Mesenteric fat pad (tissue), 1 donor: Measurements from ENCODE around the gene FAM177A1. TPM values are rescaled to one million over a fixed set of nuclear protein-coding genes. Genes with fewer than 3 reads are reported as not detected.
"Not testable (repeated sequence)": the region's sequence is repeated elsewhere in the genome, so short reads cannot be mapped to it uniquely, and the experiment has no call there.

Experiments used
- DNase-seq: peaks from one replicate; pipeline ENCODE4 v3.0.0-alpha.2; 2020; ENCODE audit warnings: low spot score
- long read RNA-seq: library from polyadenylated mRNA; unstranded; transcript quantifications from one replicate; pipeline ENCODE4 v2.0.0, GENCODE V29; 2020
- total RNA-seq: library from RNA; stranded (reverse); fragmentation: NEBNext Ultra II Directional; extraction: Animal tissue kit (Norgen Biotek cat#: 25700); gene quantifications from one replicate; pipeline ENCODE4 v1.2.1, GENCODE V29; 2021
- donor health status: DM: yes; HTN: yes; CAD: no.

FAM177A1 gene
- total RNA-seq, result 58.4 TPM
- long read RNA-seq, transcript FAM177A1-201 (5 exons, 2,927 nt), result major isoform, 24 of 54 reads
- long read RNA-seq, transcript FAM177A1-202 (6 exons, 858 nt), result minor isoform, 11 of 54 reads
- long read RNA-seq, partial matches to known transcripts, result 1 of 54 reads
- long read RNA-seq, other reads (novel, unspliced or antisense), result 17 of 54 reads

- peak; percentile 100 for DNase-seq
Measured at GRCh38 chr14:35046048-35046750, at the start of gene FAM177A1. Gene FAM177A1 (plus strand): TSS chr14:35046272. CDS start chr14:35046464, 192 bp downstream.

- DNase-seq, result no peak
Measured at GRCh38 chr14:34997762-34998161, 48.3 kb upstream of the FAM177A1 start.

- DNase-seq, result no peak
Measured at GRCh38 chr14:34999500-34999899, 46.6 kb upstream of the FAM177A1 start.

- no peak for DNase-seq
Measured at GRCh38 chr14:35001621-35002020, 44.5 kb upstream of the FAM177A1 start.

- DNase-seq, result no peak
Measured at GRCh38 chr14:35004839-35005238, 41.2 kb upstream of the FAM177A1 start.

- DNase-seq, result no peak
Measured at GRCh38 chr14:35016568-35016967, 29.5 kb upstream of the FAM177A1 start.

GRCh38 chr14:35020713-35021112 is 25.4 kb upstream of the FAM177A1 start:
- DNase-seq, result no peak

GRCh38 chr14:35028435-35028834 is 17.6 kb upstream of the FAM177A1 start:
- no peak for DNase-seq

GRCh38 chr14:35032562-35032961 is 13.5 kb upstream of the FAM177A1 start:
- no peak for DNase-seq

- DNase-seq, result no peak
Measured at GRCh38 chr14:35034440-35034833, 11.6 kb upstream of the FAM177A1 start.

- not testable (repeated sequence) for DNase-seq
Measured at GRCh38 chr14:35034944-35035554, 11.0 kb upstream of the FAM177A1 start.

- DNase-seq, result not testable (repeated sequence)
Measured at GRCh38 chr14:35038312-35038711, 7.8 kb upstream of the FAM177A1 start.

- DNase-seq, result no peak
Measured at GRCh38 chr14:35042632-35043031, 3.4 kb upstream of the FAM177A1 start.

GRCh38 chr14:35043046-35043445 is 3.0 kb upstream of the FAM177A1 start:
- DNase-seq, result no peak

- no peak for DNase-seq
Measured at GRCh38 chr14:35044939-35045797, 904 bp upstream of the FAM177A1 start.

GRCh38 chr14:35045798-35046047 is 349 bp upstream of the FAM177A1 start:
- no peak for DNase-seq

GRCh38 chr14:35046751-35047536 is 872 bp downstream of the FAM177A1 start:
- no peak for DNase-seq

- no peak for DNase-seq
Measured at GRCh38 chr14:35047976-35048513, 2.0 kb downstream of the FAM177A1 start.

- no peak for DNase-seq
Measured at GRCh38 chr14:35050652-35051051, 4.6 kb downstream of the FAM177A1 start.

- DNase-seq, result no peak
Measured at GRCh38 chr14:35051796-35052195, 5.7 kb downstream of the FAM177A1 start.

- no peak for DNase-seq
Measured at GRCh38 chr14:35052637-35053036, 6.6 kb downstream of the FAM177A1 start.
